Embryonic facial prominence (tissue), 1 donor: ENCODE measurements around the gene DCAF6.
"Not testable (repeated sequence)": the region's sequence is repeated elsewhere in the genome, so short reads cannot be mapped to it uniquely, and the experiment has no call there.

Experiments used
- DNase-seq: peaks from one replicate; pipeline ENCODE4 v3.0.0-alpha.2; 2016; ENCODE audit errors: extremely low spot score

DCAF6 gene

DNA sequence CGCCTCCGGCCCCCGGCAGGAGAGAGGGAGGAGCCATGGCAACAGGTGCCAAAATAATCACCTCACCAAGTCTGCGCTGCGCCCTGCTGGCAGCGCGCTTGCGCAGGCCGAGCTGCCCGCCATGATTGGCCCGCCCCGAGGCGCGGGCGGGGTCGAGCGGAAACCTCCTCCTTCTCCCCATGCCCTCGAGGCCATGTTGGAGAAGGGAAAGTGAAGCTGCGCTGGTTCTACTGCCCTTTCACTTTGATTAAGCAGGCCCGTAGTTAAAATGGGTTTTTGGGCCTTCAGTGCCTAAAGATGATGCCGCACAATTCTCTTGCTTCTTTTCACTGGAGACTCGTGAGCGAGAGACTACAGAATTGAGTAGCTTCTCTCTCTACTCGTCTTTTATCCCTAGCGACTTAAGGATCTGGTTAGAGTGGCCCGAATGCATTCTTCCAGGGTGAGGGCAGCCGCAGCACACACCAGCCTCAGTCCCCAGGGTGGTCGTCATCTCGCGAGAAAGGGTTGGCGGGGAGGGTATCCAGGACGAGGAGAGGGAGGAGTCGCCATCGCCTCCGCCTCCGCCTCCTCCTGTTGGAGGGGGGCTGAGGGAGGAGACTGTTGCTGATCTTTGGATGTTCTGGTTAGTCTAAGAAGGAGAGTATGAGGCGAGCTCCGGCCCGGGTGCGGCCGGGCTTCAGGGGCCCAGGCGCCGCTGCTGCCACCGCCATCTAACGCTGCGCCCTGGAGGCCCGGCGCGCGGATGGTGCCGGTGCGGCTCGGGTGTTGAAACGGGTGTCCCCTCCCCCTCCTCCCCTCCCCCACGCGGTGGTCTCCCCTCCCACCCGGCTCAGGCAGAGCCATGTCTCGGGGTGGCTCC lies at the start of gene DCAF6:
Gene DCAF6 (plus strand): TSS at position 616 of the 862 bp plus-strand sequence. CDS start 229 bp downstream, at position 845.
- DNase-seq: peak; percentile 95

GRCh38 chr1:167887187-167887586 lies 49.3 kb upstream of the DCAF6 start:
- not testable (repeated sequence) for DNase-seq

- DNase-seq: no peak
These were observed 46.1 kb upstream of the DCAF6 start for GRCh38 chr1:167890400-167890799.

DNA sequence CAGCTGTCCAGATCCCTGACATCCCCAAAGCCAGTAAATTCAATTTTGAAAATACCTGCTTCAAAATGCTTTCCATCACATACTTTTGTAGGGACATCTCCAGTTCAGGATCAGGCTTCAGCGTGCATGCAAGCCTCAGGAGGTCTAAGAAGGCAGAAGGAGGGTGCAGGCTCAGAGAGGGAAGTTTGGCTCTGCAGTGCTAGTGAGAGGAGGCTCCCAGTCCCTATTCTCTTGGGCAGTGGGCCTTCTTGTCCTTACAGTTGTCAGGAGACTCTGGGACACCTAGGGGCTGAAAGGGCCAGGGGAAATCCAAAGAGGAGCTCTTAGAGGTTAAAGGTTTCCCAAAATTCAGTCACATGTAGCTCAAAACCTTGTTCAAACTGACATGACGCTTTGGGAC lies 42.7 kb upstream of the DCAF6 start:
- DNase-seq: no peak

DNA sequence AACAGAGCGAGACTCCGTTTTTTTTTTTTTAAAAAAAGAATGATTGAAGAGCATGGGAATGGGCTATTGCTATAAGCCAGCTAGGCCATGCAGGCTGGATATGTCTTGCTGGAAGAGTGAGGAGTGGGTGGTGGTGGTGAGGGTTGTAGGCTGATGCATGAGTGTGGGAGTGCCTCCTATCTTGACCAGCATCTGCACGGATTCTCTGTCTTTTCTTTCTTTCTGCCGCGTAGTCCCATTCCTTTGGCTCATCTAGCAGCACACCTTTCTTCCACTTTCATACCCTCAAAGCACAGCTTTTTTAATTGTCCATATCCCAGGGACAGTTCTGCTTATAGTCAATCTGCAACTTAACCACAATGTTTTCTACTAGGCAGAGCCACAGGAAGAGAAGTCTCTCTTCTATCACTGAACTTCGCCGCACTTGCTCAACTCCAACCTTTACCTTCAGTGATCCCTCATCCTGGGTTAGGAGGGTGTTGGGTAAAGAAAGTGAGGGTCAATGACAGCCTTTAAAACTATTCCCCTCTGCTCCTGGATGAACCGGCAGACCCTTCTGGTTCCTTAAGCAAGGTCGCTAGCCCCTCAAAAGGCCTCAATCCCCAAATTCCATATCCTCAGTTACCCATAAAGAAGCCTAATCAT lies 37.8 kb upstream of the DCAF6 start:
- no peak for DNase-seq

DNA sequence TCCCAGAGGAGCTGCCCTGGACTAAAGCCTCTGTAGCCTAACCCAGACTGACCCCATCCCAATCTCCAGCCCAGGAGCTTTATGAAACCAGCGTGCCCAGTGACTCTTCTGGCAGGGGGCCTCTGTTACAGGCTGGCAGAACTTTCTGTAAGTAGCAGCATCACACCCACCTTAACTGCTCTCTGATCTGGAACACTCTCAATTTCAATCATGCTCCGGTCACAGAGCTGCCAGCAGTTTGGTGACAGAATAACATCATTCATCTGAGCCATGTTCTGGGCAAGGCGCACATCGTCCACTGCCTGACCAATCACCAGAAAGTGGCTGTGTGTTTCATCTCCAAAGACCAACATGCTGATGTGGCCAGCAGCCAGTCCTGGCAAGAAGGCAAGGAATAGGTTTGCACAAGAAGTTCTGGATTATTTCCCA lies 37.2 kb upstream of the DCAF6 start:
- no peak for DNase-seq

- DNase-seq: no peak
These were observed 35.6 kb upstream of the DCAF6 start for GRCh38 chr1:167900907-167901306.

GRCh38 chr1:167904652-167905130 lies 31.8 kb upstream of the DCAF6 start:
- no peak for DNase-seq

DNA sequence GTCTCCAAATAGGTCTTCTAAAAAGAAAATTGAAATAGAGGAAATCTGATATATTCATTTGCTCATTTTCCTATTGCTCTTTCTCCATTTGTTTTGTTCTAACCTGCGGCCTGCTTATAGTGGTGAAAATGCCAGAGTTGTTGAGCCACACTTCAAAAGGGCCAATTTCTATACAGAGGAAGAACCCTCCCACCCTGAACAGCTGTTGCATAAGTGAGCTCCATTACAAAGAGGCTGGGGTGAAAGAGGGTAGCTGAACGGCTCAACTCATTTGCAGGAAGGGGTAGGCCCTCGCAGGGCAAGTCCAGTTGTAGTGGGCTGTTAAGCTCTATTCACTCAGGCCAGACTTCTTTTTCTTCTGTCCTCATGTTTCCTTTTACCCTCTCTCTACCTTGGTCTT lies 31.3 kb upstream of the DCAF6 start:
- DNase-seq: no peak

GRCh38 chr1:167905671-167906070 lies 30.8 kb upstream of the DCAF6 start:
- DNase-seq: no peak

- DNase-seq: no peak
These were observed 26.7 kb upstream of the DCAF6 start for GRCh38 chr1:167909691-167910180.

- DNase-seq: no peak
These were observed 26.0 kb upstream of the DCAF6 start for GRCh38 chr1:167910530-167910929.

GRCh38 chr1:167911413-167911812 lies 25.1 kb upstream of the DCAF6 start:
- DNase-seq: no peak

GRCh38 chr1:167912294-167912693 lies 24.2 kb upstream of the DCAF6 start:
- DNase-seq: no peak

DNA sequence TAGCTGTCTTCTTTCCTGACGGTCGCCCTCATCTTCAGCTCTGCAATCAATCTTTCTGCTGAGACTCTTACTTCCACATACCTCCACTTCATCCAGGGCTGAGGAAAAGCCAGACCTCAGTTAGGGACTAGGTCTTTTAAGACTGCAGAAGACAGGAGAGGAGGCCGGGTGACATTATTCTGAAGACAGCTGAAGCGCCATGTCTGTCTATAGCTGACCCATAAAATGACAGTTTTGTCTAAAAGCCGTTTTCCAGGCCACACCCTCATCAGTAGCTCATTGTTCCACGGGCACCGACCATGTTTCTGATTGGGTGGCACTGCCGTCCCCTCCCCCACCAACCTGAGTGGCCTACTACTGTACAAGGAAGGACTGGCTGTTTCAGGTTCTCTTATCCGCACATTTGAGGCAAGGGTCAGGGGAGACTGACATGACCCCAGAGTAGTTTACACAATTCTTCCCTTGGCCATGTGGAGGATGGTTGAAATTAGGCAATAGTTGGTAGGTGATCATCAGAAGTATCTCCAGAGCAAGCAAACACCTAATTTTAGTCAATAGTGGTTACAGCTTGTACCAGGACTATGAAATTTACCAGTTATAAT lies 22.5 kb upstream of the DCAF6 start, which contains the start of gene ADCY10:
Gene ADCY10 (minus strand): TSS at position 240 of the 602 bp plus-strand sequence. CDS start 8,994 bp downstream, outside the sequence.
- no peak for DNase-seq

DNA sequence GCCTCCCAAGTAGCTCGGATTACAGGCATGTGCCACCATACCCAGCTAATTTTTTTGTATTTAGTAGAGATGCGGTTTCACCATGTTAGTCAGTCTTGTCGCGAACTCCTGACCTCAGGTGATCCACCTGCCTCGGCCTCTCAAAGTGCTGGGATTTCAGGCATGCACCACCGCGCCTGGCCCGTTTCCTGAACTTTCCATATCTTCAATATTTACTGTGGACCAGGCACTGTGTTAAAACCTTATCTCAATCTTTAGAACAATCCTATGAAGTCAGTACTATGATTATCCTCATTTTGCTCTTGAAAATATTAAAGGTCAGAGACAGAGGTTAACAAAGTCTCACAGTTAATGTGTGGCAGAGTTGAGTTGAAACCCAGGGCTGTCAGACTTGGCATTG lies 20.9 kb upstream of the DCAF6 start:
- no peak for DNase-seq

DNA sequence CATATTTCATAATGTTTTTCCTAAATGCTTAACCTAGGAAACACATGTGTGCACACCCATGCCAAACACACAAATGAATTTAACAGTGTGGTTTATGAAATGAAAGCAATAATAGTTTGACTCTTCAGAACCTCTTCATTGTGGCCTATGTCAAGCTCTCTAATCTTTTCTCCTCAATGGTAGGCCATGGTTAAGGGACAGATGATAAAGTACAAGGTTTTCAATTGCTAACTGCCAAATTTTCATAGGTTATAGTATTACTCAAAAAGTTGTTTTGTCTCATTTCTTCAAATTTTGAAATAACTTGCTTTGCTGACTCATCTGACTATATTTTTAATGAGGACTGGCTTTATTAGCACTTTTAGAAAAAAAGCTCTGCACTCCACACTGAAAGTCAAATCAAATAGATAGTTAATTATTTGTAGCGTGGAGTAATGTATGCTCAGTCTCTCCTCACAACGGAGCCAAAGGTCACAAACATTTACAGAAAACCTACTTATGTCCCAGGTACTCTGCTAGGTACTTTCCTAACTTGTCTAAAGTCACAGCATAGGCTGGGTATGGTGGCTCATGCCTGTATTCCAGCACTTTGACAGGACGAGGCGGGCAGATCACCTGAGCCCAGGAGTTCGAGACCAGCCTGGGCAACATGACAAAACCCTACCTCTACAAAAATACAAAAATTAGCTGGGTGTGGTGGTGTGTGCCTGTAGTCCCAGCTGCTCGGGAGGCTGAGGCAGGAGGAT lies 19.5 kb upstream of the DCAF6 start:
- DNase-seq: no peak

DNA sequence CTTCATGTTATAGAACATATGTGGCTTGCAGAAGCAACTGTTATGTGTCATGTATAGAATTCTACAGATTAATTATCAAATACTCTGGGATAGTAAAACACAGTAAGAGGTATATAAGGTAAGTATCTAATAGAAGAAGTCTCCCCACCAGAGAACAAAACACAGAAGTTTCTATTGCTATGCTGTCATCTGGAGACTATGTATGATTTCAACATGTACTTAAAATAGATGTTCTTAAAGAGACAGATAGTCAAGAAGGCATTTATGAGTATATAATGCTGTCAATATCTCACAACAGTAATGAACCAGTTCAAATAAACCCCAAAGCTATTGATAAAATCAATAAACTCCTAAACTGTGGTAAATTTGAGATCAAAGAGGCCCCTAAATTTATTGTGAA lies 14.5 kb upstream of the DCAF6 start:
- DNase-seq: no peak

- no peak for DNase-seq
These were observed 13.8 kb upstream of the DCAF6 start for GRCh38 chr1:167922611-167923074.

DNA sequence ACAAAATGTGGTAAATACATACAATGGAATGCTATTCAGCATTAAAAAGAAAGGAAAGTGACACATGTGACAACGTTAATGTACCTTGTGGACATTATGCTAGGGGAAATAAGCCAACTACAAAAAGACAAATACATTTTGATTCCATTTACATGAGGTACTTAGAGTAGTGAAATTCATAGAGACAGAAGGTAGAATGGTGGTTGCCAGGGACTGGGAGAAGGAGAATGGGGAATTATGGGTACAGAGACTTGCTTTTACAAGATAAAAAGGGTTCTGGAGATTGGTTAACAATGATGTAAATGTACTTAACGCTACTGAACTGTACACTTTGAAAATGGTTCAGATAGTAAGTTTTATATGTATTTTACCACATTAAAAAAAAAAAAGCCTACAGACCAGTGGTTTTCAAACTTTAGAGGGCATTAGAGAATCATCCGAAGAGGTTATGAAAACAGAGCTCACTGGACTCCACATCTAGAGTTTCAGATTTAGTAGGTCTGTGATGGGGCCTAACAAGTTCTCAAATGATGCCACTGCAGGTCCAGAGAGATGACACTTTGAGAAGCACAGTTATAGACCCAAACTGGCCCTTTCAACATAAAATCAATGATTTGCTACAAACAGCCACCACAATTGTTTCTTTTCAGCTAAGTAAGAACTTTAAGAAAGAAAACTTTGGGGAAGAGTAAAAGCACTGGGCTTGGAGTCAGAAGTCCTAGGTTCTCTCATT lies 13.0 kb upstream of the DCAF6 start:
- DNase-seq: no peak

DNA sequence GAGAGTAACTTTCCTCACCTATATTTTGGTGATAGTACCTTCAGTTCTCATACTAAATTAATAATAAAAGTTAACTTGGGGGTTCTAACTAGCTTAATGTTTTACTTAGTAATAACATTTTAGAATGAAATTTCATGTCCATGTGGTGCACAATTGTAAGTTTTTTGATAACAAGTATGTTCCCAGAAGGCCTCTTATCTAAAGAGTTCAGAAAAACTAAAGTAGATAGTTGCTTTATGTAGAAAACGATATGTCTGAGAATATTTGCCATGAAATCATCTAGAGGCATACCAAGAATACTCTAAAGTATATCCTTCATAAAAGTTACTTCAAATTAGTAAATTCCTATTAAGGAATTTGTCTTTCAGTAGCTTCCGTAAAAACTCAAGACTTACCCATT lies 12.4 kb upstream of the DCAF6 start:
- DNase-seq: no peak
